ENCODE measurements around the gene ERP44. TPM values are rescaled to one million over a fixed set of nuclear protein-coding genes. Genes with fewer than 3 reads are reported as not detected.
"Not testable (repeated sequence)": the region's sequence is repeated elsewhere in the genome, so short reads cannot be mapped to it uniquely, and the experiment has no call there.

The ERP44 gene
- total RNA-seq, 1 donor from 2014 or later = 20.2 TPM

DNA sequence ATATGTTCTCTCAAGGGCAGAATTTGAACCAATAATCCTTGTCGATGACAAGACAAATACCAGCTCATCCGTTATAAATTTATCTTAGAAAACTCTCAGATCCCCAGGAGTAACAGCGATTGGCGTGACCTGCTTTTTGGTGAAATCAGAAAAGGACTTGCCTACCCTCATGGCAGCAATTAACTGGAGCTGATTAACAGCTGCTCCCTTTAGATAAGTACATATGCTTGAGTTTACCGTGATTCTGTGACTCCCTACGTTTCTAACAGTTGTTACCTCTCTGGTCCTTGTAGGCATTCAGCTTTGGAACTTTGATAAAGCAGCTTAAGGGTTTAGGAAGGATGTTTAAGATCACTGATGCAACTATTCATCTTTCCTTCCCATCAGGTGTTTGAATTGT is 2.8 kb upstream of the ERP44 start:
- intact Hi-C loops (cut with micrococcal nuclease) = no loop called here

DNA sequence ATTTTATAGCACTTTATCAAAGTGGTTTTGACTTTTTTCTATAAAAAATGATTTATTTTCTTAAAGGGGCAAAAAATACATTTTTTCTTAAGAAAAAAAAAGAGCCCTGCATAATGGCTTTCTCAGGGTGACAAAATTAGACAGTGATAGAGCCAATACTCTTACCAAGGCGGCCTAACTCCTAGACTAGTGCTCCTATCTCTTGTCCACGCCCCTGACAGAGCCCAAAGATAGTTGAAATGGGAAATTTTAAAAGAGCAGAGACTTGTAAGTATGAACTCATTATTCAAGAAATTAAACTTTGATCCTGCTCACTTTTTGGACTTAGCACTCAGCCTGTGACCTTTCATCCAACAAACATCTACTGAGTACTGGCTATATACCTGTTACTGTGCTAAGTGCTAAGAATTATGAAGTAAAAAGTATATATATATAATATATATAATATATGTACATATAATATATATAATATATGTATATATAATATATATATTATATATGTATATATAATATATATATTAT is 1.4 kb upstream of the ERP44 start:
- intact Hi-C loops (cut with micrococcal nuclease) = no loop called here

DNA sequence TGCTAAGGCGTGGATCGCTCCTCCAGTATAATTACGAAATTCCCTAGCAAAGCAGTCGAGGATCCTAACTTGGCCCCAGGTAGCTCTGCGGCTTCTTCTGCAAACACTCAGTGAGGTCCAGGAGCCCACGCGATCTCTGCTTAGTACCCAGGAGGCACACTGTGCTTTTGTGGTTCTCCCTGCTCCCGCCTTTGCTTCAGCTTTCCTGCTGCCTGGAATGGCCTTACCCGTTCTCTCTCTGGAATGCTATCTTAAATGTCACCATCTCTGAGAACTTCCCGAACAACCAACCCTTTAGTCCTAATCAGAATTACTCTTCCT is 882 bp upstream of the ERP44 start:
- intact Hi-C loops (cut with micrococcal nuclease) = loop anchor here (1.0 to 10.0 kb wide), 11 partner anchors 11 to 1433 kb away; partner anchors contain the start of genes MSANTD3, RNF20, SEC61B and STX17

DNA sequence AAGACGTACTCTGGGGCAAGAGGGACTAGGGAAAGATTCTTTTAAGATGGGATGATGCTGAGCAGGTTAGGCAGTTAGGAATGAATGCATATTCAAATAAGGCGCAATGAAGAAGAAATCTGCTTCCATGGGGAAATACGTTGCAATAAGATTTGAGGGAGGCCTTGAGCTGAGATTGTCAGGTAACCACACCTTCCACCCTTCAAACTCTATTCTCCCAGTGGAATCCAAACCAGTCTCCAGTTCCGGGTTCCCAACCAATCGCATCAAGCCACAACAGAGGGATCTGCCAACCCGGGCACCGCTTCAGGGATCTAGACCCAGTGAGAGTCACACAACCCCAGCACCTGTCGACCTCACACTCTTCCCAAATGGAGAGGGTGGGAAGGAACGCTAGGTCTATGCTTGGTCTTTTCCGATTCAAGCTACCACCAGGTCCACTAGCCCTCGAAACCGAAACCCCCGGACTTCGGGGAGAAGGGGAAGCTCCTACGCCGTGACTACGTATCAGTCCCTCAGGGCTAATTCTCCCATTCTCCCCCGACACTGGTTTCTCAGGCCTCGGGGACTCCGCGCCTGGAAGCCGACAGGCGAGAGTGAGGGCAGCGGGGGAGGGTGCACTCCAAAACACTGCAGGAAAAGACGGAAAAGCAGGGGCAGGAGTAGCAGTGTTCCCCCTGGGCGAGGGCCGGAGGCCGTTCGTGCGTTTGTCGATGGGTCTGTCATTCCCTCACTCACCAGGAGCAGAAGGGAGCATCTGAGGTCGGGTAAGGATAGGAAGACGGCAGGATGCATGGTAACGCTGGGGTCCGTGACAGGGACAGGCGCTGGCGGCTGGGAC is 534 bp downstream of the ERP44 start:
- intact Hi-C loops (cut with micrococcal nuclease) = loop anchor here (2.0 to 10.0 kb wide), 5 partner anchors 13 to 1434 kb away; partner anchors contain the start of genes MSANTD3 and RNF20

DNA sequence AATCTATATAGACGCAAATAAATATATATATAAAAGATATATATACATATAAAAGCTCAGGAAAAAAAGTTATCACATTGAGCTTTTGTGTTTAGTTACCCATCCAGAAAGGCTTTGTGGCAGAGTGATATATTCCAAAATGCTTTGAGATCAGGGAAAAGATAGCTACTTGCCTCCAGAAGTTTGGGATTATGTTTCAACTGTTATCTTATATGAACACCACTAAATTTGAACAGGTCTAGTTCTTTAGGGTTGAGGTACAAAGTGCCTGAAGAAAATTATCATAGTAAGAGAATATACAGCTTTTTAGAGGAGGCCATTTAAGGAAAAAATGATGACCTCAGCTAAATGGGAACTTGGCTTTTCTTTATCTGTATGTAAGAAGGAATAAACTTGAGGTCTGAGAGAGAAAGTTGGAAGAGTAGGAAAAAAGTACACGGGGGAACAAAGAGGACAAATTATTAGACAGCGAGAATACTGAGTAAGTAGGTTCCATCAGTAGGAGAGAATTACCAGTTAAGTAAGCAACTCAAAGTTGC is 2.4 kb downstream of the ERP44 start:
- intact Hi-C loops (cut with micrococcal nuclease) = loop anchor here (5.0 to 10.0 kb wide), 3 partner anchors 228 to 1436 kb away; partner anchors contain the start of genes MSANTD3 and RNF20

DNA sequence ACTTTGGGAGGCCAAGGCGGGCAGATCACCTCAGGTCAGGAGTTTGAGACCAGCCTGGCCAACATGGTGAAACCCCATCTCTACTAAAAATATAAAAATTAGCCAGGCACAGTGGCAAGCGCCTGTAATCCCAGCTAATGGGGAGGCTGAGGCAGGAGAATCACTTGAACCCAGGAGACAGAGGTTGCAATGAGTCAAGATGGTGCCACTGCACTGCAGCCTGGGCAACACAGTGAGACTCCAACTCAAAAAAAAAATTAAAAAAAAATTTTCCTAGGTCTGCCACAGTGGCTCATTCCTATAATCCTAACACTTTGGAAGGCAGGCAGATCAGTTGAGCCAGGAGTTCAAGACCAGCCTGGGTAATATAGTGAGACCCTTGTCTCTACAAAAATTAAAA is 4.4 kb downstream of the ERP44 start:
- intact Hi-C loops (cut with micrococcal nuclease) = loop anchor here (10.0 kb wide), 1 partner anchor 230 kb away; no protein-coding TSS in a partner anchor

DNA sequence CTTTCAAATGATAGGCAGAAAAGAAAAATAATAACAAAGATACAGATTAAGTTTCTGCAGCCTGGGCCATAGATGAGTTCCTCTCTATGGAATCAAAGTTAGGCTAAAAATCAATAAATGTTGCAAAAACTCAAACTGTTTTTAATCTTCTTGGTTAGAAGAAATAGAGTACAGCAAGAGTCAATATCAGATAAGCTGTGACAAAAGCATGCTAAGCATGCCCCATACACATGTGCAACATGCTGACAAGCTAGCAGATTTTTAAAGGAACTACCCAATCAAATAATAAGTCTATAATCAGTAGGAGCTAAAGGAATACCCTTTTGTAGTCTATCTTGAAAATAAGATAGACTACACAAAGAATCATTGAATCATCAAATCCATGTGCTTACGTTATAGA is 6.7 kb downstream of the ERP44 start:
- intact Hi-C loops (cut with micrococcal nuclease) = loop anchor here (10.0 kb wide), 1 partner anchor 233 kb away; no protein-coding TSS in a partner anchor

DNA sequence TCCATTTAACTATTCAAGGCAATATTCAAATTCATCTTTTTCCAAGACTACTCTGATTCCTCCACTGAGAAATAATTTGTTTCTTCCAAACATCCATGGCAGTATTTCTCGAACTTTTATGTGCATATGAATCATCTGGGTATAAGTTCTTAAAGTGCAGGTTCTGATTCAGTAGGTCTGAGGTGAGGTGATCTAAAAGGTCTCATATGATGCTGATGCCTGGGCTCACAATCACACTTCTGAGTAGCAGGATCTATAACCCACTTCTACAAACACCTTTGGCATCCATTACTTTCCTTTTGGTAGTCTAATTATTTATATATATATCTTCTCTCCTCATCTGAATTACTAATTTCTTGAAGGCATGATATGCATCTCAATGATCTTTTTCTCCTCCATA is 7.2 kb downstream of the ERP44 start:
- intact Hi-C loops (cut with micrococcal nuclease) = loop anchor here (10.0 kb wide), 1 partner anchor 233 kb away; no protein-coding TSS in a partner anchor

DNA sequence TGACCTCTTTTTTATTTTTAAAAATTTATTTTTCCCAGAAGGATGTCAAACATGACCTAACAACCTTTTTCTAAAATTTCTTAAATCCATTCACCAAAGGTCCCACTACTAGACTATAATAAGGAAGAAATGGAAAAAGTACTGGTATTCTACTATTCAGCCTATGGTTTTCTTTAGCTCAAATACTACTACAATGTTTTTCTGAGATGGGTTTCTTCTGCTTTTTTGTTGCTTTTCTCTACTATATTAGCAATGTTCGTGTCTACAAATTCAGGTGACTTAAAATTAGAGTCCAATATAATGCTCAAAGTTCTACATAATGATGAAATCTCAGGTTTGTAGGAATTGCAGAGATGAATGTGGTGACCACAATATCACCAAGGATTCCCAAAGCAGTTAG is 7.9 kb downstream of the ERP44 start:
- intact Hi-C loops (cut with micrococcal nuclease) = loop anchor here (10.0 kb wide), 1 partner anchor 234 kb away; no protein-coding TSS in a partner anchor

DNA sequence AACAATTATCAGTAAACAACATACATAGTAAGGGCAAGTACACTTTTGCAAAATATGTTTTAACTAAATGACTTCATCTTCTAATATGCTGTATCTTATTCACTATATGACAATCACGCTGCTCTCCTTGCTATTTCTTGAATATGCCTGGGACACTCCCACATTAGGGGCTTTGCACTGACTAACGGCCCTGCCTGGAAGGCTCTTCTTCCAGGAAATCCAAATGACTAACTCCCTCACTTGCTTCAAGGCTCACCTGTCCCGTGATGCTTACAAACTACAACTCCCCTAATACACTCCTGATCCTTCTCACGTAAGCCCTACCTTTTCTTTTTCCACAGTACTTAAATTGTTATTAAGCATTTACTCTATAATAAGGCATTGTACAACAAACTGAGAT is 10.6 kb downstream of the ERP44 start:
- intact Hi-C loops (cut with micrococcal nuclease) = loop anchor here (1.0 kb wide), 1 partner anchor 11 kb away; the partner anchor contains the start of gene INVS

DNA sequence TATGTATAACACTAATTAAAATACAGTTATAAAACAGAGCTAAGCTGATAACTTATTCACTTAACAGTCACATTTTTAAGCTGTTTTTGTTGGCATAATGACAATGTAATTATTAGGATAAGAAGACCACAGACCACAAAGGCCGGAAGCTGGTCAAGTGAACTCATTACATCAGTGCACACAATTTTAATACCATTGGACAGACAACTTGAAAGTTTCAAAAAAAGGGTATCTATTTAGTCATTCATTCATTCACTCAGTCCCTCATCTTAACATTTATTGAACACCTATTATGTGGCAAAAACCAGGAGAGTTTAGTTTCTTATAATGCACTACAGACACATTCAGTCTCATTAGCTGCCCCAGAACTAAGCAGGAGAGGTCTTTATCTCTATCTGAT is 11.6 kb downstream of the ERP44 start:
- intact Hi-C loops (cut with micrococcal nuclease) = no loop called here

DNA sequence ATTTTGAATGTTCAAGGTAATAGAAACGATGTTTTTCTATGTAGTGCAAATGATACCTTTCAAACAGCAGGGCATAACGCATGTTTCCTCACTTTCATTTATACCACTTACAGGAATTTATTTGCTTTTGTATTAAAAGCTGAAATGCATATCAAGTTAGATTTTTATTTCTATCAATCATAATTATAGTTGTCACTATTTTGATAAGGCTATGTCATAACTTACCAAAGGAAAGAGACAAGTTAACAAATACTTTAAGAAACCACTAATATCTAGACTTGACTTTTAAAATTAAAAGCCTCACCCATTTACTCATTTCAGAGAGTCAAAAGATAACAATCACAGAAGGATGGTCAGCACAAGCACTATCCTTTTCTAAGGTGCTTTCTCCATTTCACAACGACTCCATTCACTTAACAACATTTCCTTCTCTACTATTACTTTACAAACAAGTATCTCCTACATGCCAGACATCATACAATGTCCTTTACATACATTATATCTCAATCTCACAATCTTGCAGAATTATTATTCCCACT is 12.6 kb downstream of the ERP44 start:
- intact Hi-C loops (cut with micrococcal nuclease) = no loop called here

DNA sequence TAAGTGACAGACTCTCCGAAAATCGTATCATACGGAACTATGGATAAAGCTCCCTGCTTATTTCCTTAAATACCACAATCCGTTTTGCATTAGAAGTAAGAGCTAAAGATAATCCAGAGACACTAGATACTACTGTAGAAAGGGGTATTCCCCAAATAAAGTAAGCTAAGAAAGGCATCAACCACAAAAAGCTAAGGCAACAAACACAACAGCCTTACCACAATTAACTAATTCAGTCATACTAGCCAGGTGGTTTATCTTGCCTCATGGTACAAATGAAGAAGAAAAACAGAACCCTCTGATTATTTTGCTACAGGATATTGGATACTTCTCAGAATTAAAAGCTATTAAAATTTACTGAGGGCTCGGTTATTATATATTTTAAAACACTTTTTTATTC is 14.1 kb downstream of the ERP44 start:
- intact Hi-C loops (cut with micrococcal nuclease) = loop anchor here (2.0 kb wide), 2 partner anchors 14 to 264 kb away; partner anchors contain the start of genes ERP44, INVS and NR4A3

DNA sequence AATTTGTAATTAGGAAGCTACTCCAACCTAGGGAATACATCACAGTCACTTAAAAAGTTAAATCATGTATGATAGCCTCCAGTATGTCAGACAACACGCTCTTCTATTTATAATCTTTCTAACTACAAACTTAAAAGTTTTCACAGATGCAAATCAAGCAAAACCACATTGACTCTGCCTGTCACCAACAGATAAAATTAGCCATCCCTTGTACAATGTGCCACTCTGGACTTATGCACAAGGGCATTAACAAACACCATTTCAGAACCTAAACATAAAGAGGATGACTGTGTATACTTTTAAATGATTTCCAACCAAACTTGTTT is 14.7 kb downstream of the ERP44 start:
- intact Hi-C loops (cut with micrococcal nuclease) = loop anchor here (2.0 kb wide), 2 partner anchors 15 to 263 kb away; partner anchors contain the start of genes ERP44, INVS and NR4A3

DNA sequence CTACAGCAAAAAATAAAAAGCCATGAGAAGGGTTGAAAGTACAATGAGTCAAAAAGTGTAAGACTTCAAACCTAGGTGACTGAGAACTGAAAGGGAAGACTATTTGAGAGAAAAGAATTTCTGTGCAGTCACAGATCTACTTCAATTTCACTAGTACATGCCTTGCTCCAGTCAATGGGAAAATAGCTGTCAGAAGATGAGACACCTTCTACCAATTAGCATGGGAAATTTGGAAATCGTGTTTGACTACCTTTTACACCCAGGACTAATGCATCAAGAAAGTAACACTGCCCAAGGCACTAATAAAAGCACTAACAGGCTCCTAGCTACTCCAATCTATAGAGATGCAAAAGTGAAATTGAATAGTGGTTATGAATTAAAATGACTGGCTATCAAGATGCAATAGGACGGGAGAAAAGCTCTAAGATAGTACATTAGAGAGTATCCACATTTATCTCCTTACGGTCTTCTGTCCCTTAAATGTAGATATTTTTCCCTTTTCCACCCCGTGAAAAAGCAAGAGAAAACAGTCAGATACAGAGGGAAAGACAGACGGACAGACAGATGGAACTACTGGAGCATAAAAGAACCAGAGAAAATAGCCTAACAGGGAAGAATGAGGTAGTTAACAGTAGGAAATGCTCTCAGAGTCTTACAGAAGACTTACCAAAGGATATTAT is 15.2 kb downstream of the ERP44 start:
- intact Hi-C loops (cut with micrococcal nuclease) = loop anchor here (2.0 kb wide), 2 partner anchors 15 to 263 kb away; partner anchors contain the start of genes ERP44, INVS and NR4A3

DNA sequence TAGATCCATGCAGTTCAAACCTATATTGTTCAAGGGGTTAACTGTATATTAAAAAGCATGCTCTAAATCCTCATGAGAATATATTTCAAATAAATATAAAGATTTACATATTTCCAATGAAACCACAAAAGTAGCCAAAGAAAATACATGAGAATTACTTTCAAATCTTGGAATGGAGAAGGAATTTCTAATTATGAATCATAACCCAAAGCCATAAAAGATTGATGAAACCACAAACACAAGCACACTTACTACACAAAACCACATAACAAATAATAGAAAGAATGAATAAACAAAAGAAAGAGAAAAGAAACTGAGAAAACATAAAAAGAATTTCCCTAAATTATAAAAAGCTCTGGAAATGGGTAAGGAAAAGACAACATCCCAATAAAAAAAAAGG is 16.0 kb downstream of the ERP44 start:
- intact Hi-C loops (cut with micrococcal nuclease) = no loop called here

DNA sequence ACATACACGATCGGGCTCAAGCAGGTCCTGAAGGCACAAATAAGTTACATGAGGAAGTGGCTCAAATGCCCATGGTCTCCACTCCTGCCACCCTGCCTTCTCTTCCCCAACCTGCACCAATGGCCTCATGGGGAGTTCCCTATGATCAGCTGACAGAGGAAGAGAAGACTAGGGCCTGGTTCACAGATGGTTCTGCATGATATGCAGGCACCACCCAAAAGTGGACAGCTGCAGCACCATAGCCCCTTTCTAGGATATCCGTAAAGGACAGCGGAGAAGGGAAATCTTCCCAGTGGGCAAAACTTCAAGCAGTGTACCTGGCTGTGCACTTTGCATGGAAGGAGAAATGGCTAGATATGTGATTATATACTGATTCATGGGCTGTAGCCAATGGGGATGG is 22.5 kb downstream of the ERP44 start:
- intact Hi-C loops (cut with micrococcal nuclease) = not testable (repeated sequence)

DNA sequence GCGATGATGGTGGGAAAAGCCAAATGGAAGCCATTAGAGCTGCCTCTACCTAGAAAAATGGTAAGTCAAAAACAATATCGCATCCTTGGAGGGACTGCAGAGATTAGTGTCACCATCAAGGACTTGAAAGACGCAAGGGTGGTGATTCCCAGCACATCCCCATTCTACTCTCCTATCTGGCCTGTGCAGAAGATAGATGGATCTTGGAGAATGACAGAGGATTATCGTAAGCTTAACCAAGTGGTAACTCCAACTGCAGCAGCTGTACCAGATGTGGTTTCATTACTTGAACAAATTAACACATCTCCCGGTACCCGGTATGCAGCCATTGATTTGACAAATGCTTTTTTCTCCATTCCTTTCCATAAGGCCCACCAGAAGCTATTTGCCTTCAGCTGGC is 23.8 kb downstream of the ERP44 start:
- intact Hi-C loops (cut with micrococcal nuclease) = no loop called here

DNA sequence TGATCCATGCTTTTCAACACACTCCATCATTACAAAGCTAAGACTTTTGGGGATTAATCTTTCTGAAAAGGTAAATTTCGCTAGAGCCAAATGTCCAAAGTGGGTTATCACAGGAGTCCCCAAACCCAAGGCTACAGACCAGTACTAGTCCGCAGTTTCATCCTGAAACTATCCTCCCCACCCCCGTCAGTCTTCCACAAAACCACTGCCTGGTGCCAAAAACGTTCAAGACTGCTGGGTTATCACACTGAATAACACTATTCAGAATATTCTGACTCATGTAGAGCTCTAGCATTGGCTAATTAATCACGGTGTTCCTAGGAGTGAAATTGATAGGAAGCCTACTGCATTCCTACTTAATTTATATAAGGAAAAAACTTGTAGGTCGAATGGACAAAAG is 24.7 kb downstream of the ERP44 start:
- intact Hi-C loops (cut with micrococcal nuclease) = no loop called here

DNA sequence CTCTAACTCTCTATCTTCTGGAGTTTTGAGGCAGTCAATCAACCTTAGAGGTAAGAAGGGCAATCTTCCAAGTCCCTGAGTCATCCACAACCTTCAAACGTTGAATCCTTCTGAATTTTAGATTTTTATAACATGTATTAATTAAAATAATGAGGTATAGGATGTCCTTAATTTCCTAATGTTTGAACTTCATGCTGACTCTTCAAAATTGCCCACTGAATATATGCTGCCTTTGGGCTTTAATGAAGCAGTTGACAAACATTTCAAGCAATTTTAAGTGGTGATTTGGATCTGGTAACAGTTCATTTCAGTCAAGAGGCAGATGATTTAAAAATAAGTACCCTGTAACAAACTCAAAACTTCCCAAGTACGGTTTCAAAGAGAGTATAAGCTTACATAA is 26.0 kb downstream of the ERP44 start:
- intact Hi-C loops (cut with micrococcal nuclease) = no loop called here

DNA sequence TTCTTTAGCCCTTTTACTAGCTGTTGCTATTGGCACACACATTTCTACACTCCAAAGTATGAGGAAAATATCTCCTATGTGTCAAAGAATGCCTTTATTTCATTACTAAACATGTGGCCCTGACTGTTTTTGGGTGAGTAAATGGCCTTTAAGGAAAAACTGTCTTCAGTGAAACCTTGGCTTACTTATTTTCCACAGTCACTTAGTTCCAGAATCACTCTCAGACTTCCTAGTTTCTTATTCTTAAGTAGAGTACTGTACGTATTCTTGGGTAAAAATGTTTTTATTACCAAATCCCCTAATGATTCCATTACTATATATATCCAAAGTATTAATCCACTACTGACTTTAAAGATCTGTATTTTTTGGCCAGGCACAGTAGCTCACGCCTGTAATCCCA is 27.5 kb downstream of the ERP44 start:
- intact Hi-C loops (cut with micrococcal nuclease) = no loop called here

Measured in T-helper 2 cell treated with Interferon-gamma antibody and Interleukin-4, amounts not matched to agents 100 ng/mL and 5 ng/mL, for 36 hours (primary cell).